Testis (tissue), 3 donors: ENCODE data around the gene NEURL2. TPM values are rescaled to one million over a fixed set of nuclear protein-coding genes. Genes with fewer than 3 reads are reported as not detected.
"Not testable (repeated sequence)": the region's sequence is repeated elsewhere in the genome, so short reads cannot be mapped to it uniquely, and the experiment has no call there.

Experiments
- DNase-seq: peaks from one replicate; pipeline ENCODE4 v3.0.0-alpha.2; 2019
- H3K27ac ChIP-seq, 2 donors: fragments of 200-600 bp; sonication (generic); one replicate each; pipeline ENCODE4 v1.5.1; 2019
- H3K27me3 ChIP-seq: fragments of 200-600 bp; sonication (generic); one replicate; pipeline ENCODE4 v1.5.1; 2019
- H3K36me3 ChIP-seq: fragments of 200-600 bp; sonication (generic); one replicate; pipeline ENCODE4 v1.5.1; 2017; ENCODE audit warnings: low read depth; ENCODE audit errors: missing control alignments
- H3K4me1 ChIP-seq: fragments of 200-600 bp; sonication (generic); one replicate; pipeline ENCODE4 v1.5.1; 2019
- H3K4me3 ChIP-seq, 2 donors: fragments of 200-600 bp; sonication (generic); one replicate each; pipeline ENCODE4 v1.5.1; 2017 to 2019
- H3K9me3 ChIP-seq: fragments of 200-600 bp; sonication (generic); one replicate; pipeline ENCODE4 v1.5.1; 2017
- CTCF ChIP-seq, 3 experiments: fragments of 450-650 bp in 2 of 3; fragments of 200-600 bp in 1 of 3; sonication (generic) in 1 of 3; IDR thresholded peaks; one replicate each; pipeline ENCODE4 v1.5.1; 2016 to 2019; ENCODE audit warnings: antibody characterized with exemption in 3 of 3, mild to moderate bottlenecking in 2 of 3, moderate library complexity in 1 of 3
- POLR2A ChIP-seq: fragments of 450-650 bp; IDR thresholded peaks from one replicate; pipeline ENCODE4 v1.6.1; 2017; ENCODE audit warnings: antibody characterized with exemption, mild to moderate bottlenecking, moderate library complexity
- WGBS, 2 donors: methylation state at CpG; one replicate each; pipeline ENCODE4 v1.1.5; 2018; 5-methylcytosine and 5-hydroxymethylcytosine counted together
- intact Hi-C: fragments of 100-400 bp; cut with DNase I; formaldehyde crosslinking; loops from one replicate; pipeline ENCODE4 v1.15.1; 2023; ENCODE audit warnings: low total_unique reads
- polyA plus RNA-seq: library from polyadenylated mRNA; stranded (reverse); fragments of 350-450 nt; fragmentation: Illumina TruSeq; extraction: RNeasy Lipid Tissue Mini Kit (QIAGEN cat#74804); gene quantifications from one replicate; pipeline ENCODE4 v1.2.3, GENCODE V29; 2014; ENCODE audit warnings: low read depth, low replicate concordance; ENCODE audit not compliant: insufficient read depth
- total RNA-seq, 2 donors: library from RNA; depleted of rRNA; stranded (reverse); fragments of >200 nt; gene quantifications; one replicate each; pipeline ENCODE4 v1.2.3, GENCODE V29; 2016

The NEURL2 gene
- total and polyA plus RNA-seq, 3 donors from 2014 or later = 1.9 to 9.1 (median 7.0) TPM

GRCh38 chr20:45880988-45881788 lies 9.8 kb downstream of the NEURL2 start, which contains the start of gene ZSWIM1:
TSS of gene ZSWIM1 (plus strand) at chr20:45881227. CDS start at chr20:45882593, 1,366 bp downstream.
- Histone ChIP-seq H3K36me3 (no peaks in the 10 kb centered on the region), H3K4me3 (peak within 1 kb of the TSS; percentile 53 to 76), H3K9me3 (no peaks in the 10 kb centered on the region), H3K27ac (peak within 1 kb of the TSS; percentile 81 to 93), H3K27me3 (no peaks in the 10 kb centered on the region), H3K4me1 (peaks cover 20% of the 10 kb centered on the region)
- DNase-seq = peak; percentile 100
- 0 to 1% methylated on average over 20 to 23 of the region's 23 CpGs for WGBS, 2 donors
- intact Hi-C loops = no loop called here
- no peak for TF ChIP-seq POLR2A
- TF ChIP-seq CTCF (IDR thresholded peaks at IDR 0.05) = no peak

GRCh38 chr20:45878076-45878761 lies 12.8 kb downstream of the NEURL2 start:
- peak; percentile 72 for DNase-seq
- H3K9me3 ChIP-seq = no peaks in the 10 kb centered on the region
- WGBS, 2 donors = 55 to 66% methylated on average over 9 to 13 of the region's 13 CpGs
- peak overlapping the region; percentile 9 to 71 for H3K27ac ChIP-seq
- intact Hi-C loops = no loop called here
- no peaks in the 10 kb centered on the region for H3K27me3 ChIP-seq
- no peak for TF ChIP-seq CTCF (IDR thresholded peaks at IDR 0.05)
- TF ChIP-seq POLR2A = no peak
- H3K36me3 ChIP-seq = no peaks in the 10 kb centered on the region
- no peak overlapping the region for H3K4me3 ChIP-seq
- peaks cover 20% of the 10 kb centered on the region for H3K4me1 ChIP-seq

GRCh38 chr20:45874576-45874975 lies 16.4 kb downstream of the NEURL2 start:
- TF ChIP-seq POLR2A = no peak
- TF ChIP-seq CTCF (IDR thresholded peaks at IDR 0.05) = no peak
- Histone ChIP-seq H3K27ac (no peak overlapping the region), H3K36me3 (no peaks in the 10 kb centered on the region), H3K4me3 (no peak overlapping the region), H3K27me3 (no peaks in the 10 kb centered on the region), H3K4me1 (peaks cover 8% of the 10 kb centered on the region), H3K9me3 (no peaks in the 10 kb centered on the region)
- DNase-seq = no peak
- intact Hi-C loops = no loop called here
- 68 to 85% methylated on average over 4 of the region's 4 CpGs for WGBS, 2 donors

- H3K27me3 ChIP-seq, H3K27ac ChIP-seq, H3K4me3 ChIP-seq, intact Hi-C loops, DNase-seq, H3K9me3 ChIP-seq, H3K4me1 ChIP-seq, H3K36me3 ChIP-seq: not testable (repeated sequence)
- WGBS, 2 donors = 92 to 93% methylated on average over 10 of the region's 10 CpGs
Measured at GRCh38 chr20:45874104-45874481, 16.9 kb downstream of the NEURL2 start.

GRCh38 chr20:45873409-45874103 lies 17.5 kb downstream of the NEURL2 start:
- H3K36me3 ChIP-seq = no peaks in the 10 kb centered on the region
- no peak overlapping the region for H3K27ac ChIP-seq
- no peak for DNase-seq
- intact Hi-C loops = no loop called here
- no peak overlapping the region for H3K4me3 ChIP-seq
- no peaks in the 10 kb centered on the region for H3K9me3 ChIP-seq
- TF ChIP-seq POLR2A (no peak), CTCF (IDR thresholded peaks at IDR 0.05) (no peak)
- H3K4me1 ChIP-seq = peaks cover 3% of the 10 kb centered on the region
- 50 to 58% methylated on average over 1 of the region's 1 CpG for WGBS, 2 donors
- no peaks in the 10 kb centered on the region for H3K27me3 ChIP-seq
